ENCODE results near the gene SDHB. TPM values are rescaled to one million over a fixed set of nuclear protein-coding genes. Genes with fewer than 3 reads are reported as not detected.

Gene SDHB
- total RNA-seq, 1 experiment from 2014 or later, result 314 TPM

GRCh38 chr1:17045634-17046333 lies 8.0 kb downstream of the SDHB start:
- DNase-seq (ENCODE audit: low read depth), result peak; percentile 72

- DNase-seq (ENCODE audit: low read depth), result no peak
Observed at GRCh38 chr1:17045150-17045549, 8.7 kb downstream of the SDHB start.

GRCh38 chr1:17043676-17044075 lies 10.2 kb downstream of the SDHB start:
- no peak for DNase-seq (ENCODE audit: low read depth)

- no peak for DNase-seq (ENCODE audit: low read depth)
Observed at GRCh38 chr1:17040135-17040534, 13.7 kb downstream of the SDHB start.

- DNase-seq (ENCODE audit: low read depth), result no peak
Observed at GRCh38 chr1:17039522-17039921, 14.3 kb downstream of the SDHB start.

- DNase-seq (ENCODE audit: low read depth), result no peak
Observed at GRCh38 chr1:17033481-17033880, 20.4 kb downstream of the SDHB start.

GRCh38 chr1:17032741-17033140 lies 21.1 kb downstream of the SDHB start:
- DNase-seq (ENCODE audit: low read depth), result peak; percentile 26

GRCh38 chr1:17031436-17031835 lies 22.4 kb downstream of the SDHB start:
- no peak for DNase-seq (ENCODE audit: low read depth)

- DNase-seq (ENCODE audit: low read depth), result no peak
Observed at GRCh38 chr1:17030206-17030605, 23.6 kb downstream of the SDHB start.

- DNase-seq (ENCODE audit: low read depth), result no peak
Observed at GRCh38 chr1:17028662-17029188, 25.1 kb downstream of the SDHB start.

GRCh38 chr1:17027900-17028299 lies 25.9 kb downstream of the SDHB start:
- DNase-seq (ENCODE audit: low read depth), result no peak

GRCh38 chr1:17027403-17027802 lies 26.4 kb downstream of the SDHB start:
- DNase-seq (ENCODE audit: low read depth), result no peak

GRCh38 chr1:17024721-17025120 lies 29.1 kb downstream of the SDHB start:
- no peak for DNase-seq (ENCODE audit: low read depth)

- DNase-seq (ENCODE audit: low read depth), result no peak
Observed at GRCh38 chr1:17023573-17023972, 30.3 kb downstream of the SDHB start.

GRCh38 chr1:17023102-17023501 lies 30.7 kb downstream of the SDHB start:
- DNase-seq (ENCODE audit: low read depth), result no peak

GRCh38 chr1:17021896-17022295 lies 31.9 kb downstream of the SDHB start:
- no peak for DNase-seq (ENCODE audit: low read depth)

- no peak for DNase-seq (ENCODE audit: low read depth)
Observed at GRCh38 chr1:17020502-17020901, 33.3 kb downstream of the SDHB start.

GRCh38 chr1:17018849-17019248 lies 35.0 kb downstream of the SDHB start:
- DNase-seq (ENCODE audit: low read depth), result no peak

- no peak for DNase-seq (ENCODE audit: low read depth)
Observed at GRCh38 chr1:17017435-17017834, 36.4 kb downstream of the SDHB start.

- DNase-seq (ENCODE audit: low read depth), result peak; percentile 87
Observed at GRCh38 chr1:17016317-17016661, 37.5 kb downstream of the SDHB start.

GRCh38 chr1:17014671-17015567 lies 38.9 kb downstream of the SDHB start:
- peak; percentile 24 for DNase-seq (ENCODE audit: low read depth)

- peak; percentile 93 for DNase-seq (ENCODE audit: low read depth)
Observed at GRCh38 chr1:17013491-17014320, 40.1 kb downstream of the SDHB start.
